Fibroblast of mammary gland (primary cell): ENCODE results near the gene TLCD2.
"Not testable (repeated sequence)": the region's sequence is repeated elsewhere in the genome, so short reads cannot be mapped to it uniquely, and the experiment has no call there.

Source experiments
- DNase-seq: peaks from one replicate; pipeline ENCODE4 v3.0.0-alpha.2; 2010; ENCODE audit warnings: low read depth
- H3K4me3 ChIP-seq: 2 replicates; pipeline ENCODE4 v1.5.1; 2011; ENCODE audit warnings: low read depth, mild to moderate bottlenecking, low read length, moderate library complexity; ENCODE audit not compliant: control insufficient read depth
- CTCF ChIP-seq: conservative IDR thresholded peaks from 2 replicates; pipeline ENCODE4 v1.5.1; 2011; ENCODE audit warnings: low read depth, low read length, inconsistent platforms; ENCODE audit not compliant: control insufficient read depth, insufficient read depth

TLCD2 gene

GRCh38 chr17:1697681-1698080, 12.5 kb downstream of the TLCD2 start:
- TF ChIP-seq CTCF: no peak
- no peak for DNase-seq
- no peak overlapping the region for H3K4me3 ChIP-seq

- DNase-seq: no peak
- H3K4me3 ChIP-seq: no peak overlapping the region
- no peak for TF ChIP-seq CTCF
Measured at GRCh38 chr17:1695365-1695764, 14.8 kb downstream of the TLCD2 start.

GRCh38 chr17:1693339-1693738, 16.8 kb downstream of the TLCD2 start:
- no peak for DNase-seq
- no peak overlapping the region for H3K4me3 ChIP-seq
- TF ChIP-seq CTCF: no peak

GRCh38 chr17:1690544-1691221, 19.5 kb downstream of the TLCD2 start:
- H3K4me3 ChIP-seq: no peak overlapping the region
- no peak for TF ChIP-seq CTCF
- no peak for DNase-seq

- not testable (repeated sequence) for DNase-seq, H3K4me3 ChIP-seq
Measured at GRCh38 chr17:1688405-1688804, 21.8 kb downstream of the TLCD2 start.

- H3K4me3 ChIP-seq: no peak overlapping the region
- DNase-seq: peak; percentile 5
- TF ChIP-seq CTCF: no peak
Measured at GRCh38 chr17:1686086-1686485, 24.1 kb downstream of the TLCD2 start.

- TF ChIP-seq CTCF: no peak
- peak within 1 kb of the TSS; percentile 82 for H3K4me3 ChIP-seq
- peak; percentile 96 for DNase-seq
Measured at GRCh38 chr17:1684378-1685189, 25.6 kb downstream of the TLCD2 start, which contains the start of gene PRPF8. Gene PRPF8 (minus strand): TSS chr17:1684867. CDS start chr17:1684571, 296 bp downstream.
